Transverse colon (tissue), 3 donors: Measurements from ENCODE around the gene ACD.

Source experiments
- POLR2A ChIP-seq: fragments of 450-650 bp; IDR thresholded peaks from one replicate; pipeline ENCODE4 v1.6.1; 2016; ENCODE audit warnings: antibody characterized with exemption, mild to moderate bottlenecking, moderate library complexity
- TF ChIP-seq, protein P1 (sequence below), 5 experiments: fragments of 200-600 bp in 3 of 5; fragments of 450-650 bp in 2 of 5; sonication (generic) in 3 of 5; IDR thresholded peaks; 1 replicate in 2 of 5; 2 replicates in 3 of 5; pipeline ENCODE4 v1.5.1; 2016 to 2017; ENCODE audit warnings: antibody characterized with exemption in 5 of 5, inconsistent platforms in 3 of 5, mild to moderate bottlenecking in 2 of 5, moderate library complexity in 1 of 5

DNA sequence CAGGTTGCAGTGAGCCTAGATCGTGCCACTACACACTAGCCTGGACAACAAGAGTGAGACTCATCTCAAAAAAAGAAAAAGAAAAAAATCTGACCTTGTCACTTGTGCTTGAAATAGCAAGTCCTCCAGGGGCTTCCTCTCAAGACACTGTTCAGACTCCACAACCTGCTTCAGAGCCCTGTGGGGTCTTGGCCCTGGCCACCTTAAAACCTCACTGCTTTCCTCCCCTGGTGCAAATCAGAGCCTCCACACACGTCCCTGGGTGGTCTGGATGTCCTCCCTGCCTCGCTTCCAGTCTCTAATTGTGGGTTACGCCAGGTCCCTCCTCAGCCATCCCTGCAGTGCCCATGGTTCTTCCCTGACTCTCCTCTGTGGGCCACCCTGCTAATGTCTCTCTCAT is 4.7 kb downstream of the ACD start:
- TF ChIP-seq, protein P1, sequence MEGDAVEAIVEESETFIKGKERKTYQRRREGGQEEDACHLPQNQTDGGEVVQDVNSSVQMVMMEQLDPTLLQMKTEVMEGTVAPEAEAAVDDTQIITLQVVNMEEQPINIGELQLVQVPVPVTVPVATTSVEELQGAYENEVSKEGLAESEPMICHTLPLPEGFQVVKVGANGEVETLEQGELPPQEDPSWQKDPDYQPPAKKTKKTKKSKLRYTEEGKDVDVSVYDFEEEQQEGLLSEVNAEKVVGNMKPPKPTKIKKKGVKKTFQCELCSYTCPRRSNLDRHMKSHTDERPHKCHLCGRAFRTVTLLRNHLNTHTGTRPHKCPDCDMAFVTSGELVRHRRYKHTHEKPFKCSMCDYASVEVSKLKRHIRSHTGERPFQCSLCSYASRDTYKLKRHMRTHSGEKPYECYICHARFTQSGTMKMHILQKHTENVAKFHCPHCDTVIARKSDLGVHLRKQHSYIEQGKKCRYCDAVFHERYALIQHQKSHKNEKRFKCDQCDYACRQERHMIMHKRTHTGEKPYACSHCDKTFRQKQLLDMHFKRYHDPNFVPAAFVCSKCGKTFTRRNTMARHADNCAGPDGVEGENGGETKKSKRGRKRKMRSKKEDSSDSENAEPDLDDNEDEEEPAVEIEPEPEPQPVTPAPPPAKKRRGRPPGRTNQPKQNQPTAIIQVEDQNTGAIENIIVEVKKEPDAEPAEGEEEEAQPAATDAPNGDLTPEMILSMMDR (IDR thresholded peaks at IDR 0.05) = no peak
- TF ChIP-seq POLR2A = no peak
